GM19468 (cell line): Measurements from ENCODE around the gene SLCO4A1.

ENCODE experiments used
- ATAC-seq: cut with Tn5 transposase; IDR thresholded peaks from one replicate; pipeline ENCODE4 v1.9.1; 2021; ENCODE audit warnings: mild to moderate bottlenecking, moderate library complexity, moderate number of reproducible peaks; ENCODE audit not compliant: unreplicated experiment; ENCODE audit errors: extremely low read depth

The SLCO4A1 gene

GRCh38 chr20:62605236-62605943, 36.9 kb upstream of the SLCO4A1 start:
- ATAC-seq, result no peak

DNA sequence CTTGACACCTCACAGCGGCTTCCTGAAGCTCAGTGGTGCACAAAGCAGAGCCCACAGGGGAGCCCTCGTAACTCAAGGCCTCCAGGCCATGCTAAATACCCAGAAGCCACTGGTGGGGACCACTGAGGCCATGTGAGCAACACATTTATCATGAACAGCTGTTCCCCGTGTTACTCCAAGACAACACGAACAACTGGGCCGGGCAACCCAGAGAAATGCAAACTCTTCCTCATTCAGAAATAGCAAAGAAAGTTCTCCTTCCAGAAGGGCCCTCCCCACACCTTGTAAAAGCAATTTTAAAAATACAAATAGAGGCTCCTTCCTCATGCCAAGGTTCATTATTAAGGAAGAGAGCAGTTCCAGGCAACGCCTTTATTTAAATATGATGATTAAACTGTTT, 36.3 kb upstream of the SLCO4A1 start:
- no peak for ATAC-seq

GRCh38 chr20:62606551-62607201, 35.6 kb upstream of the SLCO4A1 start:
- no peak for ATAC-seq

DNA sequence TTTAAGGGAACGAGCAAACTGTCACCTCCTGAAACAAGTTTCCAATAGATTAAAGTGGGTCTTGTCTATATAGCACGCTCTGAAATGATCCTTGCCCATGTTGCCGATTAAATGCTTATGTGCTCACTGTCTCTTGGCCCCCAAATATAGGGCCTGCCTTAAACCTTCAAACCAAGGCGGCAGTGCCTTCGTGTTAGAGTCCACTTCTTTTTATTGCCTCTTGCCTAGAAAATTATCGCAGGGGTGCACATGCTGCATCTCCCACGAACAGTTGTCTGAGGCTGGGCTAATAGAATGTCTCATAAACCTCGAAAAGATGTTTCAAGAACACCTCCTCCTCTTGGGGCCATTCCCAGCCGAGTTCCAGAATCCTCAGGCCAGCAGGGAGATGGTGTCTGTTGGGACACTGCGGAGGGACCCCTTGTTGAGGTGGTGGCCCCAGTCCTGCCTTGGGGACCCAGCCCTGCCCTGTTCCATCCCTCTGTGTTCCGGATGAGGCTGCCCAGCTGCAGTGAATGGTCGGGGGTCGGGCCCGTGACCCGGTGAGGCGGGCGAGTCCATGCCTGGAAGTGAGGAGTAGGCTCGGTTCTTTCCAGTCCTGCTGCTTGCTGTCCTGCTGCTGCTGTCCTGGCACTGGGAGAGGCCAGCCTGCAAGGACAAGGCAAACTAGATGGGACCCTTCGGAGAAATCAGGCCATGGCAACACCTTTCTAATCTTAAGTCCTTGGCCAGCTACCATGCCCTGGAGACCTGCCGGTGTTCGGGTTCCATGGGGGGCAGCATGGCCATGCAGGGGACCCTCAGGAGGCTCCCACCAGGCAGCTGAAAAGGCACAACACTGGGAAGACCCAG, 34.7 kb upstream of the SLCO4A1 start:
- ATAC-seq, result no peak

DNA sequence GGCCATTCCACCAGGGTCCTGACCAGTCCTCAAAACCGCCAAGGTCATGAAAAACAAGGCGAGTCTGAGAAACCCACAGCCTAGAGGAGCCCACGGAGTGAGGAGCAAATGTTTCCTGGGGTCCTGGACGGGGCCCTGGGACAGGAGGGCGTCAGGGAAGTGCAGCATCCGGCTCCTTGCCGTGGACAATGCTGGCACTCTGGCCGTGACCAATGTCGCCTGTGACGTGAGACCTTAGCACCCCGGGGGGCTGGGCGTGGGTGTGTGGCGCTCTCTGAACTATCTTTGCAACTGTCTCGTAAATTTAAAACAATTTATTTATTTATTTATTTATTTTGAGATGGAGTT, 34.1 kb upstream of the SLCO4A1 start:
- ATAC-seq, result no peak

GRCh38 chr20:62609279-62609720, 33.0 kb upstream of the SLCO4A1 start:
- ATAC-seq, result no peak

GRCh38 chr20:62609811-62610757, 32.2 kb upstream of the SLCO4A1 start:
- ATAC-seq, result no peak

GRCh38 chr20:62611012-62611411, 31.3 kb upstream of the SLCO4A1 start:
- ATAC-seq, result no peak

GRCh38 chr20:62611819-62612218, 30.5 kb upstream of the SLCO4A1 start:
- no peak for ATAC-seq

GRCh38 chr20:62614085-62614960, 28.0 kb upstream of the SLCO4A1 start:
- no peak for ATAC-seq

DNA sequence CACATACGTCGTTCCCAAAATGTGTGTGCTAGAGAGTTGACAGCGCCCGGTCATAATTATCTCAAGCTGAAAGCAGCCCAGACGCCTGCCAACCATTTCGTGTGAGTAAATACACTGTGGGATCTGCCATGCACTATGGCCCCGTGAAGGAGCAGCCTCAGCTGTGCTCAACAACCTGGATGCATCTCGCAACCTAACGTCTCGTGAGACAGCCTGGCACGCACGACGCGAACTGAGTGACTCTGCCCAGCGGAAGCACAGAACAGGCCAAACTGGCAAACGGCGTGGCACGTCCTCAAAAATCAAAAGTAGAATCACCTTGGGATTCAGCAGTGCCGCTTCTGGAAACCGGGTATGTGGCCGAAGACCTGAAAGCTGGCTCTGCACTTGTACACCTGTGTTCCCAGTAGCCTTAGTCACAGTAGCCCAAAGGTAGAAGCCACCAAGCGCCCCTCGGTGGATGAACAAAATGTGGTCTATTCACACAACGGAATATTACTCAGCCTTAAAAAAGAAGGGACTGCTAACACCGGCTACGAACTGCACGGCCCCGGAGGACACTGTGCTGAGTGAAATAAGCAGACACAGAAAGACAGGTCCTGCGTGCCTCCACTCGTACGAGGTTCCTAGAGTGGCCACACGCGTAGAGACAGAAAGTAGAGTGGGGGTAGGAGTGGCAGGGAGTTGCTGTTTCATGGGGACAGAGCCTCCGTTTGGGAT, 27.2 kb upstream of the SLCO4A1 start:
- ATAC-seq, result no peak

DNA sequence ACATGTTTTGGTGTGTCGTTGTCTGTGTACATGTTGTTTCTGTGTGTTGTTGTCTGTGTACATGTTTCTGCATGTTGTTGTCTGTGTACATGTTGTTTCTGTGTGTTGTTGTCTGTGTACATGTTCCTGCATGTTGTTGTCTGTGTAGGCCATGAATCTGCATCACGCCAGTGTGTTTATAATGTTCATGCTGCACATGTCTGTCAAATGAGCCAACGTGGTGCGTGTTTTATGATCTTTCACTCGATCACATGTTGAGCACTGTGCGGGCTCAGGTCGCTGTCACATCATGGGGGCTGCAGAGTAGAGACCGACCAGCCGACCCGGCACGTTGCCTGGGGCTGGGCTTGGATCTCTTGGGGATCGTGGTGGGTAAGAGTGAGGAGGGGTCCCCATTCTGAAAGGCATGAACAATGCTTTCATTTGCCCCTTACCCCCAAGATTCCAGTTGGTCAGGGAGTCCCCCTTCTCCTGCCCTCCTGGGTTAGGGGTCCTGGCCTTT, 26.5 kb upstream of the SLCO4A1 start:
- no peak for ATAC-seq

DNA sequence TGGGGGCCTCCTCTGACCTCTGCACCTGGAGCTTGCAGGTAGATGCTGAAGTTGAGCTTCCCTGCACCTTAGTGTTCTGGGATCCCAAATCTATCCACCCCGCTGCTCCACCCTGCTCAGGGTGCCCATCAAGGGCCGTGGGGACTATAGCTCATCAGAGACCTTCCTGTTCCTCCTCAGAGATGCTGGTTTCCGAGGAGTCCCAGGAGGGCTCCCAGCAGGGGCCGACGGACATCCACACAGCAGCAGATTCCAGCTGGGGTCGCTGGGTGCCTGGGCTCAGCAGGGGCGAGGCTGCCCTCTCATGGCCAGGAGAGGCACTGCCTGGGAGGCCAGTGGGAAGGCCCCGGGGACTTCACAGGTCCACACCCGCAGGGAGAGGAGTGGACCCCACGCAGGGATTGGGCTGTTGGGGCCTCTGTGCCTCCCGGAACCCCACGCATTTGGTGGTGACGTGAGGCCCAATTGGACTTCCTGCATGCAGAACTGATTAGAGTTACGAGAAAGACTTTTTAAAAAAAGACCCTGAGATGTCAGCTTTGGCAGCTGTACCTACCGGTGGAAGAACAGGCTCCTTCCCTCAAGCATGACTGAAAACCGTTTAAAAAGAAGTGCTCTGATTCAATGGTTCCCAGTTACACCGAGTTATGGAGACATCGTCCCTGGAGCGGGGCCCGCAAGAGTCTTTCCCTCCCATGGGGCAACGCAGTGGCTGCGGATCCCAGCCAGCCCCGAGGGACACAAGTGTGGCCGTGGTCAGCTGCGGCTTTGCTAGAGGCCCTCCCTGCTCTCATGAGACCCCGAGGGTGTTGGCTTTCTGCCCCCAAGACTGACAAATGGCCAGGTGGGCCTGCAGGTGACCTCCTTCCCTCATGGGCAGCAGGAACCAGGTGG, 25.3 kb upstream of the SLCO4A1 start:
- no peak for ATAC-seq

- ATAC-seq, result no peak
These were observed 24.4 kb upstream of the SLCO4A1 start for GRCh38 chr20:62617711-62618483.

GRCh38 chr20:62618611-62619529, 23.4 kb upstream of the SLCO4A1 start:
- ATAC-seq, result no peak

DNA sequence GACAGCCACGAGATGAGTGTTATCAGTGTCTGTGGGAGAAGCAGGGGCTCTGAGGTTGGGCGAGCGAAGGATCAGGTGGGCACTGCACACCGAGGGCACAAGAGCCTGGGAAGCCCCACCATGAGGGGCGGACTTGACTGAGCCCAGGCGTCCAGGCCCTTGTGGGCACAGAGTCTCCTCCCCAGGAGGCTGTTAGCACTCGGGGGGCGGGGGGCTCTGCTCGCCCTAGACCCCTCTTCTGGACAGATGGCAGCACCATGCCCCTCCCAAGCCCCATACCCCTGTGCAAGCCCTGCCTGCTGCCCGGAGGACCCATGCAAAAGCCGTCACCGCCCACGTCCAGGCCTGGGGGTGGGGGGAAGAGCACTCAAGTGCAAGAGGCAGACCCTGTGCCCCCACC, 21.7 kb upstream of the SLCO4A1 start:
- ATAC-seq, result no peak
